ENCODE results near the gene NRXN2.

GRCh38 chr11:64713016-64713707 lies 9.8 kb downstream of the NRXN2 start:
- TF ChIP-seq, protein P1, sequence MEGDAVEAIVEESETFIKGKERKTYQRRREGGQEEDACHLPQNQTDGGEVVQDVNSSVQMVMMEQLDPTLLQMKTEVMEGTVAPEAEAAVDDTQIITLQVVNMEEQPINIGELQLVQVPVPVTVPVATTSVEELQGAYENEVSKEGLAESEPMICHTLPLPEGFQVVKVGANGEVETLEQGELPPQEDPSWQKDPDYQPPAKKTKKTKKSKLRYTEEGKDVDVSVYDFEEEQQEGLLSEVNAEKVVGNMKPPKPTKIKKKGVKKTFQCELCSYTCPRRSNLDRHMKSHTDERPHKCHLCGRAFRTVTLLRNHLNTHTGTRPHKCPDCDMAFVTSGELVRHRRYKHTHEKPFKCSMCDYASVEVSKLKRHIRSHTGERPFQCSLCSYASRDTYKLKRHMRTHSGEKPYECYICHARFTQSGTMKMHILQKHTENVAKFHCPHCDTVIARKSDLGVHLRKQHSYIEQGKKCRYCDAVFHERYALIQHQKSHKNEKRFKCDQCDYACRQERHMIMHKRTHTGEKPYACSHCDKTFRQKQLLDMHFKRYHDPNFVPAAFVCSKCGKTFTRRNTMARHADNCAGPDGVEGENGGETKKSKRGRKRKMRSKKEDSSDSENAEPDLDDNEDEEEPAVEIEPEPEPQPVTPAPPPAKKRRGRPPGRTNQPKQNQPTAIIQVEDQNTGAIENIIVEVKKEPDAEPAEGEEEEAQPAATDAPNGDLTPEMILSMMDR (IDR thresholded peaks at IDR 0.05): no peak
- peak; percentile 95 for TF ChIP-seq EZH2 (IDR thresholded peaks at IDR 0.05)
